Adrenal gland (tissue), 5 donors: ENCODE results near the gene TGFB2.

Experiments
- CTCF ChIP-seq, 6 experiments: fragments of 450-650 bp in 4 of 6; fragments of 200-600 bp in 2 of 6; sonication (generic) in 1 of 6; IDR thresholded peaks; 1 replicate in 5 of 6; 2 replicates in 1 of 6; pipeline versions ENCODE4 v1.5.1 to v1.8.0; 2016 to 2021; ENCODE audit warnings: antibody characterized with exemption in 6 of 6, mild to moderate bottlenecking in 2 of 6, moderate library complexity in 1 of 6
- POLR2A ChIP-seq, 2 donors: fragments of 450-650 bp; IDR thresholded peaks; one replicate each; pipeline ENCODE4 v1.6.1; 2017; ENCODE audit warnings: antibody characterized with exemption in 2 of 2, mild to moderate bottlenecking in 2 of 2, moderate library complexity in 1 of 2
- donor health status: DM: no; HTN: no; CAD: no.

DNA sequence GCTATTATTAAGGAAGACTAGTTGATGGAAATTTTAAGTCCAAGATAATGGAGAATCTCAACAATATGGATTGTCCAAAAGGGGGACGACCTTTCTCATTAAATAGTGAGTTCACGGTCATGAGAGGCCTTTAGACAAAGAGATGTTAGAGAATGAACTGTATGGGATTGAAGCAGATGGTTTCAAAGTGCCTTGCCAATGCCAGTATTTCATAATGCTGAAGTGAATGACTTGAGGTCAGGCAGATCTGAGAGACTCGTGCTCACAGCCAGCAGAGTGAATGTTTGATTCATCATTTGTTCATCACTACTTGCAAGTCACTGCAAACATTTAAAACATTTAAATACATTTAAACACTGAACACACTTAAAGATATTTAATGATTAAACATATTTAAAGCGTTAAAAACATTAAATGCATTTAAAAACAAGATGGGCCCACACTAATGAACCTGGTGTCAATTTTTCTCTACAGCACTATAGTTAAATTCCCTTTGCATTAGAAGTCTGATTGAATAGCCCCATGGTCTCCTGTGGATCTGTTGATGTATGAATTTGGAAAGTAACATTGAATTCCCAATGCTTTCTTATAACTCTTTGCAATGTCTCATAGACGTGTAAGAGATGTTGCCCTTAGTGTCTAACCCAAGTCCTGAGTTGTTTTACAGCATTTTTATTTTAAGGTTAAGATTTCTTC, 80.7 kb downstream of the TGFB2 start:
- no peak for TF ChIP-seq CTCF (IDR thresholded peaks at IDR 0.05)
- no peak for TF ChIP-seq POLR2A (IDR thresholded peaks at IDR 0.05)
